NCI-H128 (cell line): ENCODE results near the gene COL4A6.

Experiments
- DNase-seq: peaks from one replicate; lab custom pipeline; 2025; ENCODE audit not compliant: unreplicated experiment; lab: John Stamatoyannopoulos, UW

COL4A6 gene

DNA sequence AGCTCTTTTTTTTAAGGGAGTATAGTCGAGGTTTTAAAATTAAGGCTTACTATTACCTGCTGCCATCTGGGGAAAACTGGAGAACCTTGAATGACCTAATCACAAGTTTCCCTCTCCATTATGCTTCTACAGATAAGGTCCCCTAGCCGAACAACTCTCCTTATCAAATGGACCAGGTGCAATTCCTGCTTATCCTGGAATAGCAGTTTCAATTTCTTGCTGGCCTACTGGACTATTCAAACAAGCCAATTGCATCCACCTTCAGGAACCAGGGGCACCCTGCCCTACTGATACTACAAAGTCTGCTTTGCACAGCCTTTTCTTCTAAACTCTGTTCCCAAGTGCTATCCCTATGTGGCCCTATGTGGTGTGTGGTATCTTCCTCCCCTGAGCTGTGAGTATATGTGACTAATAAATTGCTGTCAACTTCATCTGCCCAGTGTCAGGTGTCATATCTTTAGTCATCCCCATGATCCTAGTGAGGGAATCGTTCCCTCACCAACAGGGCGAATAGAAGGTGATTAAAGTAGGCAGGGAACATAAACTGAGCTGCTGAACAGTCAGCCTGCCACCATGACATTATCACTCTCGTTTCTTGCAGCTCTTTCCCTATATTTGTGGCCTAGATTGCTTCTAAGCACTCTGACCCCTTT lies 218.1 kb downstream of the COL4A6 start:
- no peak for DNase-seq

- no peak for DNase-seq
Observed at GRCh38 chrX:108217876-108218275, 220.3 kb downstream of the COL4A6 start.

DNA sequence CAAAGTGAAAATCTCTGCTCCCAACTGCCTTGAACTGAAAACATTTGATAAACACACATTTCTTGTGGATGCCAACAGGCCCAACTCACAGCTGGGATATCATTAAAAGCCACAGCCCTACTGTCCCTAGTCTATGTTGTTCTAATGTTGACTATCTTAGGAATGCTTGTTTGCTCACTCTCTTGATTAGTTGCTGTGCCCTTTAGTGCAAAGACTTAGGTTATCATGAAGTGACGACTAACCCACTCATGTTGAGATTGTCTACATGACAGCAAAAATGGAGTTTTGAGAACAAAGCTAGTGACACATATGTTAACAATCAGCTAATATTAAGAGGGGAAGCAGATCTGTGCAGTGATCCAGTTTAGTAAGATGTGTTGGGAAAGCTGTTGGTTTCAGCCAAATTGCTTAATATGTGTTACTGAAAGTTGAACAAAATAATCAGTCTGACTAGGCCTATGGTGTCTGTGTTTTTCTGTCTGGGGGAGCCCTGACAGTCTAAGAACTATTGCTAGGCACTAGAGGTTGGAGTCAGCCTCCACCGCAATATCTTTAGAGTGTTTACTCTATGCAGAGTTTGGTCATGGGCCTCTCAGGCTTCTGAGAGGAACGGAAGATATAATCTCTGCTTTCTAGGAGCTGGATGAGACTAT lies 221.2 kb downstream of the COL4A6 start:
- DNase-seq: no peak

DNA sequence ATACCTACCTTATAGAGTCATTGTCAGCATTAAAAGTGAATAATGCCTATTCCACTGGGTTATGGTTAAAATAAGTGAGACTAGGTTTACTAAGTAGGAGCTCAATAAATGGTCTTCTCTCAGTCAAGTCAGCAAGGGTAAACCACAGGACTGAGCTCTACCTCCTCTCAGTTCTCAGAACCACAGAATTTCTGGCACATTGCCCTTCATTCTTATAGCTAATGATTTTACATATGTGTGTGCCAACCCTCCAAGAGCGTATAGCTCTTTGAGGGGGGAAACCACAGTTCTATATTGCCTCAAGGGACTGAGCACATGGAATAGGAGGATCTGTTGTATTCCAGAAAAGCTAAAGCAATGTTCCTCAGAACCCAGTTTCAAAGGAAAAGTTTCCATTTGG lies 221.8 kb downstream of the COL4A6 start:
- no peak for DNase-seq

DNA sequence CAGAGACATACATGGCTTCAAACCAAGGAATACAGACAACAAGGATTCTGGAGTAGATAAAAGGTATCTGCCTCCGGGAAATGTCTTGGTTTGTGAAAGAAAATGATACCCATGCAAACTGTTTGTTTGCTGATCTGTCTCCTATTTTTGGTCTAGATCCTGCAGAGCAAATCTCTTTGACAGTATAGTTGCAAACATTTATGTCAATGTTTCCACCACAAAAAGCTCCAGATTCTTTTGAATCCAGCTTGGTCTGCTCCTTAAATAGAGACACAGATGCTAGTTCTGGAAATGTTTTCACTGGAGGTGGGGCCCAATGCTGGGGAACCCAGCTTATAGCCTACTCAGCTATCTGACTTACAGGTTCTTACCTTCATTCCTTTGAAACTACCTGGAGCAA lies 226.9 kb downstream of the COL4A6 start:
- DNase-seq: no peak

- no peak for DNase-seq
Observed at GRCh38 chrX:108209006-108209554, 229.1 kb downstream of the COL4A6 start.

GRCh38 chrX:108203540-108203939 lies 234.7 kb downstream of the COL4A6 start:
- DNase-seq: no peak

DNA sequence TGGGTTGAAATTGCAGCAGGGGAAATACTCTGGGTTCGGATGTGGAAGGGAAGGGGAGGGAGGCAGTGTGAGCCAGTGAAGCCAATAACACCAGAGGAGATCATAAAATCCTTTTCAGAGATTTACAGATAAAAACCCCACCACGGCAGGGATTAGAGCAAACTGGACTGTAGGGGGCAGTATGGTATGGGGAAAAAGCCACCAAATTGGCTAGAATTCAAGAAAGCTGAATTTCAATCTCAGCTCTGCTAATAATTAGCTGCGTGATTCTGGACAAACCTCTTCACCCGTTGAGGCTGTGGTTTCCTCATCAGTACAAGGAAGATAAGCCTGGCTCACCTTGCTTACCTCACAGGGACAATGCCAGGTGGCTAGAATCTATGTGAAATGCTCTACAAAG lies 238.5 kb downstream of the COL4A6 start:
- no peak for DNase-seq

GRCh38 chrX:108199041-108199440 lies 239.2 kb downstream of the COL4A6 start:
- no peak for DNase-seq

GRCh38 chrX:108198420-108198819 lies 239.8 kb downstream of the COL4A6 start:
- DNase-seq: no peak

GRCh38 chrX:108186811-108187210 lies 251.4 kb downstream of the COL4A6 start:
- no peak for DNase-seq

- no peak for DNase-seq
Observed at GRCh38 chrX:108178143-108178498, 260.1 kb downstream of the COL4A6 start.

GRCh38 chrX:108177351-108178142 lies 260.7 kb downstream of the COL4A6 start:
- no peak for DNase-seq

DNA sequence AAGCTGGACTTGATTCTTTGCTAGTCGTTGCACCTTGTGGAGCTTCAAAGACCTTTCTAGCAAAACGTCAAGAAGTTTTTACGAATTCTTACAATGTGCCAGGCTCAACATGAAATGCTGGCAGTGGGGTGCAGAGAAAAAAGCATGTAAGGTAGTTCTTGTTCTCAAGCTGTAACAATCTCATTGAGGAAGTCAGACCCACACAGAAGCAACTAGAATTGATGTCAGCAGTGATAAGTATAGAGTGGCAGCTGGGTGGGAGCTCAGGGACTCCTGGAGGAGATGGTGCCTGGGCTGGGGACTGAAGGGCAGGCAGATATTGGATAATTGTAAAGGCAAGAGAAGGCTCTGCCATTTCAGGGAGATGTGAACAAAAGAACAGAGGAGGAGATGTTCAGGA lies 264.3 kb downstream of the COL4A6 start:
- DNase-seq: no peak

- no peak for DNase-seq
Observed at GRCh38 chrX:108171671-108172070, 266.6 kb downstream of the COL4A6 start.

DNA sequence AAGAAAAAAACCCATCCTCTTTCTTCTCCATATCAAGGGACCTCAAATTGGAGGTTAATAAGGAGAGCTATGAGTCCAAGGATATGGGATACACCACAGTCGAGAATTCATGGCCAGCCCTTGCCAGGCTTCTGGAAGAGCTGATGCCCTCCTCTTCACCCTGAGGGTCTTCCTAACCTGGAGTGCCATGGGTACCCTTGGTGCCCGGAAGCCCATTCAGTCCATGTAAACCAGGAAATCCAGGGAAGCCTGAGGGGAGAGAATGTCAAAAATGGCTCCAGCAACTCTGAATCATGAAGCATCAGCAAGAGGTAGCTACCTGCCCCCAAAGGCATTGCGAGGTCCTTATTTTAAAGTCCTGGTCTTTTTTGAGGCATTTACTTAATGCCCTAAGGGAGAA lies 268.5 kb downstream of the COL4A6 start:
- DNase-seq: no peak

DNA sequence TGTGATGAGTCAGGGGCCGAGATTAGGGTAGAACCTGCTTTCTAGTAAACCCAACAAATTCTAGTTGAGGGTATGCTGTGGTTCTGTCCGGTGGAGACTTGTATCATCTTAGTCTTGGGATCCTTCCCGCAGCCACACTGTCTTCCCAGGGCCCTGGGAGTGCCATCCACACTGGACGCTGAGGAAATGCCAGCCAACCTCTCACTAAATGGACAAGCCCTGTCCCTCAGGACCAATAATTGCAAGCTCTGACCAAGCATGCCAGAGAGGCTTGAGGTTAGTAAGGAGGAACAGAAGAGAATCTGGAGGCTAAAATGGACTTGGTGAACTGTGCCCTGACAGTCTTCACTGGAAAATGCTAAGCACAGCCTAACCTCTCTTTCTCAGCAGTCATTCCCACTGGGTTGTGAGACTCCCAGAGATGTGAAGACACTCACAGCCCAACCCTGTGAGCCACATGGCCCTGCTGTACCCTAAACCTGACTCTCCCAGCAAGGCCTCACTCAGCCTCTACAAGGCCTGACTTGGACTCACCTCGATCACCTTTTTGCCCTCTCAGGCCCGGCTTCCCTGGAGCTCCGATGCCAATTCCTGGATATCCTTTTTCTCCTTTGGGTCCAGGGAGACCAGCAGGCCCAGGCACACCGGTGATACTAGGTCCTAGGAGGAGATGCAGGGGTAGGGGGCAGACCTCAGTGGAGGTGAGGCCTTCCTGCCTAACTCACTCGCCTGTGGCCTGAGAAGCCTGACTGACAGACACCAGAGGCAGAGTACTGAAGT lies 269.1 kb downstream of the COL4A6 start:
- no peak for DNase-seq

GRCh38 chrX:108167211-108167872 lies 270.9 kb downstream of the COL4A6 start:
- no peak for DNase-seq

- no peak for DNase-seq
Observed at GRCh38 chrX:108165383-108166111, 272.7 kb downstream of the COL4A6 start.
